ENCODE results near the gene CST6. TPM values are rescaled to one million over a fixed set of nuclear protein-coding genes. Genes with fewer than 3 reads are reported as not detected.

The CST6 gene
- total RNA-seq, 2 donors from 2014 or later, result 0.36 to 6.5 TPM

DNA sequence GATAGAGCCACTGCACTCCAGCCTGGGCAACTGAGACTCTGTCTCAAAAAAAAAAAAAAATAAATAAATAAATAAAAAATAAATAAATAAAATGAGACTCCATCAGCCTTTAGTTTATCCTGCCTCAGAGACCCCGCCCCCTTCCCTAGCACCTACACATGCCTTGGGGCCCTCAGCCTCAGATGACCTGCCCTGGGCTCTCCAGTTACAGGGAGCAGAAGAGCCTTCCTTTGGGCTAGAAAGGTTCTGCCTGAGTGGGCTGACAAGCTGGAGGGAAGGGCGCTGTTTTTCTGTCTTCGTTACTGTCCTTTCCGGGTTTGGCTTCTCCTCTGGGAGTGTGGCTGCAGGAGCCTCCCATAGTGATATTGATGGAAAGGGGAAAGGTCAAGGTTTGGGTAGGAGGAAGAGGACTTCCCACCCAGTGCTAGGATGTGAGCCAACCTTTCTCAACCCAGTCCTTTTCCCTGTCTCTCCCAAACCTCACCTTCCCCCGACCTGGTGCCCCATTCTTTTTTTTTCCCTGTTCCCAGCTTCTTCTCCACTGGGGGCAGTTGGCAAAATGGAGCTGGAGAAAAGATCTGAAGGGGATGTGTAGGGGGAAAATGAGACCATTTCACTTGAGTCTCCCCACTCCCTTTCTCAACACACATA is 38.9 kb downstream of the CST6 start:
- peak overlapping the region in 1 of 2 donors; percentile 94 for H3K27ac ChIP-seq
- TF ChIP-seq, protein P1, sequence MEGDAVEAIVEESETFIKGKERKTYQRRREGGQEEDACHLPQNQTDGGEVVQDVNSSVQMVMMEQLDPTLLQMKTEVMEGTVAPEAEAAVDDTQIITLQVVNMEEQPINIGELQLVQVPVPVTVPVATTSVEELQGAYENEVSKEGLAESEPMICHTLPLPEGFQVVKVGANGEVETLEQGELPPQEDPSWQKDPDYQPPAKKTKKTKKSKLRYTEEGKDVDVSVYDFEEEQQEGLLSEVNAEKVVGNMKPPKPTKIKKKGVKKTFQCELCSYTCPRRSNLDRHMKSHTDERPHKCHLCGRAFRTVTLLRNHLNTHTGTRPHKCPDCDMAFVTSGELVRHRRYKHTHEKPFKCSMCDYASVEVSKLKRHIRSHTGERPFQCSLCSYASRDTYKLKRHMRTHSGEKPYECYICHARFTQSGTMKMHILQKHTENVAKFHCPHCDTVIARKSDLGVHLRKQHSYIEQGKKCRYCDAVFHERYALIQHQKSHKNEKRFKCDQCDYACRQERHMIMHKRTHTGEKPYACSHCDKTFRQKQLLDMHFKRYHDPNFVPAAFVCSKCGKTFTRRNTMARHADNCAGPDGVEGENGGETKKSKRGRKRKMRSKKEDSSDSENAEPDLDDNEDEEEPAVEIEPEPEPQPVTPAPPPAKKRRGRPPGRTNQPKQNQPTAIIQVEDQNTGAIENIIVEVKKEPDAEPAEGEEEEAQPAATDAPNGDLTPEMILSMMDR (IDR thresholded peaks at IDR 0.05), result no peak
- TF ChIP-seq POLR2AphosphoS5 (IDR thresholded peaks at IDR 0.05) (no peak), POLR2A (IDR thresholded peaks at IDR 0.05) (no peak)
- peaks cover 7% of the 10 kb centered on the region for H3K4me1 ChIP-seq (replicated peaks)
- DNase-seq (ENCODE audit: low spot score), result no peak
- no peaks in the 10 kb centered on the region for H3K27me3 ChIP-seq (replicated peaks; ENCODE audit: insufficient read depth)
- WGBS, result 82% methylated on average over 5 of the region's 5 CpGs
- peaks cover 0 to 4% of the 10 kb centered on the region in 2 donors for H3K36me3 ChIP-seq
- H3K9me3 ChIP-seq, result no peaks in the 10 kb centered on the region
- intact Hi-C loops (cut with DNase I), result no loop called here
- no peak overlapping the region for H3K4me3 ChIP-seq

GRCh38 chr11:66051371-66051765 is 39.6 kb downstream of the CST6 start:
- Histone ChIP-seq H3K36me3 (peaks cover 0 to 4% of the 10 kb centered on the region in 2 donors), H3K27ac (peak overlapping the region; percentile 87 to 94), H3K4me3 (peak overlapping the region; percentile 69 to 73), H3K4me1 (replicated peaks) (peaks cover 7% of the 10 kb centered on the region), H3K9me3 (no peaks in the 10 kb centered on the region), H3K27me3 (replicated peaks; ENCODE audit: insufficient read depth) (no peaks in the 10 kb centered on the region)
- TF ChIP-seq, protein P1 (IDR thresholded peaks at IDR 0.05), result no peak
- TF ChIP-seq POLR2AphosphoS5 (IDR thresholded peaks at IDR 0.05) (no peak), POLR2A (IDR thresholded peaks at IDR 0.05) (no peak)
- no peak for DNase-seq (ENCODE audit: low spot score)
- WGBS, result 19% methylated on average over 12 of the region's 12 CpGs
- intact Hi-C loops (cut with DNase I), result no loop called here

- peak; percentile 98 for DNase-seq (ENCODE audit: low spot score)
- H3K9me3 ChIP-seq, result no peaks in the 10 kb centered on the region
- H3K4me3 ChIP-seq, result peak within 1 kb of the TSS; percentile 69 to 73
- no peaks in the 10 kb centered on the region for H3K27me3 ChIP-seq (replicated peaks; ENCODE audit: insufficient read depth)
- peaks cover 0 to 8% of the 10 kb centered on the region in 2 donors for H3K36me3 ChIP-seq
- H3K27ac ChIP-seq, result peak within 1 kb of the TSS; percentile 87 to 94
- 0% methylated on average over 66 of the region's 84 CpGs for WGBS
- peaks cover 7% of the 10 kb centered on the region for H3K4me1 ChIP-seq (replicated peaks)
- intact Hi-C loops (cut with DNase I), result no loop called here
- TF ChIP-seq, protein P1 (IDR thresholded peaks at IDR 0.05), result peak in 1 of 4 experiments; percentile 28
- TF ChIP-seq POLR2AphosphoS5 (IDR thresholded peaks at IDR 0.05) (peak; percentile 98), POLR2A (IDR thresholded peaks at IDR 0.05) (peak; percentile 50)
Measured at GRCh38 chr11:66051766-66052663, 40.2 kb downstream of the CST6 start, which contains the start of gene SF3B2. Gene SF3B2, plus strand, starts transcription at chr11:66052364. Its CDS starts 21 bp downstream, at chr11:66052385.

DNA sequence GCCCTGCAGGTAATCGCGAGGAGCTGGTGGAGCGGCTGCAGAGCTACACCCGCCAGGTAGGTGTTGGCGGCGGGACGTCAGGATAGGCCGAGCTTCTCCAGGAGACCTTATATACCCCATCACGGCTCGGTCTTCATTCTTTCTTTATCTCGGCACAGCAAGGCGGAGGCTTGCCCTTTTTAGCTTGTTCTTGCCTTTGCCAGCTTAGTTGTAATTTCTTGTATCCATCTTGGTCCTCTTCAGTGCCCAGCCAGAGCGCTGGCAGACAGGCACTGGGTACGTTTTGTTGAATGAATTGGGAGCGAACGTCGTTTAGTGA is 40.8 kb downstream of the CST6 start:
- peak overlapping the region; percentile 69 to 73 for H3K4me3 ChIP-seq
- H3K36me3 ChIP-seq, result peaks cover 5 to 10% of the 10 kb centered on the region in 2 donors
- no peak for DNase-seq (ENCODE audit: low spot score)
- peak overlapping the region; percentile 87 to 94 for H3K27ac ChIP-seq
- intact Hi-C loops (cut with DNase I), result no loop called here
- H3K27me3 ChIP-seq (replicated peaks; ENCODE audit: insufficient read depth), result no peaks in the 10 kb centered on the region
- peaks cover 7% of the 10 kb centered on the region for H3K4me1 ChIP-seq (replicated peaks)
- H3K9me3 ChIP-seq, result no peaks in the 10 kb centered on the region
- WGBS, result 1% methylated on average over 17 of the region's 17 CpGs
- TF ChIP-seq, protein P1 (IDR thresholded peaks at IDR 0.05), result no peak
- no peak for TF ChIP-seq POLR2AphosphoS5 (IDR thresholded peaks at IDR 0.05)
- no peak for TF ChIP-seq POLR2A (IDR thresholded peaks at IDR 0.05)

Measured in prostate gland (tissue), 2 donors.